Measurements from ENCODE around the gene ATP2B2. TPM values are rescaled to one million over a fixed set of nuclear protein-coding genes. Genes with fewer than 3 reads are reported as not detected.

The ATP2B2 gene
- total and polyA plus RNA-seq, 9 of the 15 experiments (the other 6 are each of a cell fraction or from before 2014, with no cell fraction given) = 0.06 TPM; not detected in 8

GRCh38 chr3:10408680-10409079 is 96.7 kb downstream of the ATP2B2 start:
- Histone ChIP-seq H3K9me3 (replicated peaks; ENCODE audit: control insufficient read depth, insufficient read depth, low read depth, low read length) (no peaks in the 10 kb centered on the region), H3K36me3 (ENCODE audit: control insufficient read depth, insufficient read depth, low read length) (no peaks in the 10 kb centered on the region), H2AFZ (ENCODE audit: low read depth, low read length) (no peak overlapping the region), H3K9ac (ENCODE audit: insufficient read depth in 1 of 2, low read depth in 2 of 2, low read length in 2 of 2) (0 out of 4 replicates have a peak overlapping the region, but pooled peaks of 1 of the 2 experiments have one; percentile 2), H4K20me1 (replicated peaks; ENCODE audit: control insufficient read depth, insufficient read depth, low read length) (peaks cover 9% of the 10 kb centered on the region; the same call in 1 of the 2 replicates), H3K4me3 (no peak overlapping the region), H3K4me2 (ENCODE audit: insufficient read depth, low read length) (no peak overlapping the region), H3K27me3 (ENCODE audit: control insufficient read depth in 2 of 2, insufficient read depth in 2 of 2, low read length in 2 of 2) (peaks cover 22 to 66% of the 10 kb centered on the region in 2 experiments; a peak in 4 of 5 replicates), H3K79me2 (ENCODE audit: control insufficient read depth, insufficient read depth, low read length) (no peaks in the 10 kb centered on the region), H3K4me1 (replicated peaks in 1 of 2; ENCODE audit: control insufficient read depth in 2 of 2, insufficient read depth in 2 of 2, low read length in 2 of 2) (no peaks in the 10 kb centered on the region; a peak in 1 of 5 replicates), H3K9me1 (ENCODE audit: control insufficient read depth, insufficient read depth, low read length) (no peaks in the 10 kb centered on the region), H3K27ac (ENCODE audit: extremely low read depth, low read depth, low read length) (no peak overlapping the region)
- in situ Hi-C loops (cut with MboI) = no loop called here
- 7% methylated on average over 8 of the region's 8 CpGs for WGBS (ENCODE audit: insufficient coverage, low coverage, missing lambda C conversion rate)
- TF ChIP-seq ZNF174 (CRISPR knock-in tag; IDR thresholded peaks at IDR 0.05) (no peak), PTBP1 (IDR thresholded peaks at IDR 0.05; ENCODE audit: low read depth, low read length) (no peak), CBX8 (IDR thresholded peaks at IDR 0.05; ENCODE audit: borderline replicate concordance, extremely low read depth, low read depth, low read length, poor library complexity, severe bottlenecking) (no peak), ZNF347 (CRISPR knock-in tag; IDR thresholded peaks at IDR 0.05; ENCODE audit: low read depth) (no peak), HDGF (IDR thresholded peaks at IDR 0.05) (no peak), LCOR (CRISPR knock-in tag; IDR thresholded peaks at IDR 0.05) (no peak)
- ChIA-PET POLR2A (interaction anchor here (0.5 to 1.4 kb wide), 8 partner anchors 8 to 483 kb away, joined by 3 to 4 read pairs (median 3); no protein-coding TSS in a partner anchor), CTCF (ENCODE audit: low intra/inter-chr PET ratio) (no interaction called here)
- intact Hi-C loops (cut with micrococcal nuclease) = loop anchor here (5.0 kb wide), 1 partner anchor 71 kb away; no protein-coding TSS in a partner anchor
- no peak for DNase-seq (ENCODE audit: extremely low read depth in 1 of 4, low spot score in 3 of 4)
- no peak for FAIRE-seq
- BruUV-seq (replicated peaks) = no TSS peak
- peak; percentile 6; the same call in 1 of the 3 replicates for ATAC-seq
